ENCODE measurements around the gene PCOLCE2. TPM values are rescaled to one million over a fixed set of nuclear protein-coding genes. Genes with fewer than 3 reads are reported as not detected.

PCOLCE2 gene
- total RNA-seq, 1 experiment from 2014 or later: 4.4 TPM

- H3K9me3 ChIP-seq (ENCODE audit: control insufficient read depth in 1 of 2, insufficient read depth in 1 of 2, low read depth in 1 of 2, low read length in 2 of 2): no peaks in the 10 kb centered on the region
- CTCF ChIA-PET: interaction anchor here (1.8 kb wide), 1 partner anchor 10 kb away, joined by 9 read pairs; no protein-coding TSS in a partner anchor
- no peaks in the 10 kb centered on the region for H3K9me2 ChIP-seq (ENCODE audit: insufficient read depth)
- no peak overlapping the region for H2AFZ ChIP-seq (ENCODE audit: low read depth, low read length, poor library complexity, severe bottlenecking)
- no peak for TF ChIP-seq MAX (IDR thresholded peaks at IDR 0.05)
- no peak for TF ChIP-seq SRF (IDR thresholded peaks at IDR 0.05; ENCODE audit: low read depth)
- TF ChIP-seq CBX3 (IDR thresholded peaks at IDR 0.05; ENCODE audit: low read depth): no peak
- no peak for TF ChIP-seq RAD21 (IDR thresholded peaks at IDR 0.05; ENCODE audit: low read depth)
- intact Hi-C loops (cut with micrococcal nuclease): no loop called here
- no peaks in the 10 kb centered on the region for H3K27me3 ChIP-seq (ENCODE audit: insufficient read depth, low read length)
- H3K27ac ChIP-seq (ENCODE audit: low read depth, low read length): no peak overlapping the region
- DNase-seq (ENCODE audit: low read depth, low spot score) (no peak), ATAC-seq (no peak)
- no TSS peak for BruUV-seq (replicated peaks)
- H4K20me1 ChIP-seq (ENCODE audit: insufficient read depth): no peaks in the 10 kb centered on the region
- no peak overlapping the region for H3K9ac ChIP-seq (ENCODE audit: low read length)
- no peak overlapping the region for H3K4me2 ChIP-seq (ENCODE audit: low read length)
- POLR2A ChIA-PET: no interaction called here
- no peaks in the 10 kb centered on the region for H3K79me2 ChIP-seq (ENCODE audit: insufficient read depth, low read length)
- no peaks in the 10 kb centered on the region for H3K36me3 ChIP-seq (ENCODE audit: control insufficient read depth in 1 of 2, insufficient read depth in 2 of 2, low read length in 2 of 2)
- H3K4me1 ChIP-seq (ENCODE audit: control insufficient read depth in 1 of 2, insufficient read depth in 2 of 2, low read length in 2 of 2): no peaks in the 10 kb centered on the region
- RAD21 ChIA-PET (ENCODE audit: low non-redundant PET in 1 of 2, low total read pairs in 2 of 2, uncharacterized antibody in 2 of 2, unreplicated experiment in 2 of 2): no interaction called here
- no peak overlapping the region for H3K4me3 ChIP-seq (replicated peaks in 1 of 2; ENCODE audit: low read depth in 1 of 2, low read length in 2 of 2)
Measured at GRCh38 chr3:142819179-142819578, 69.7 kb downstream of the PCOLCE2 start.

GRCh38 chr3:142818651-142819050 is 70.2 kb downstream of the PCOLCE2 start:
- CTCF ChIA-PET: interaction anchor here (2.5 kb wide), 1 partner anchor 10 kb away, joined by 11 read pairs; no protein-coding TSS in a partner anchor
- Histone ChIP-seq H2AFZ (ENCODE audit: low read depth, low read length, poor library complexity, severe bottlenecking) (no peak overlapping the region), H3K27ac (ENCODE audit: low read depth, low read length) (no peak overlapping the region), H3K4me2 (ENCODE audit: low read length) (no peak overlapping the region), H3K36me3 (ENCODE audit: control insufficient read depth in 1 of 2, insufficient read depth in 2 of 2, low read length in 2 of 2) (no peaks in the 10 kb centered on the region), H3K27me3 (ENCODE audit: insufficient read depth, low read length) (no peaks in the 10 kb centered on the region), H4K20me1 (ENCODE audit: insufficient read depth) (no peaks in the 10 kb centered on the region), H3K4me1 (ENCODE audit: control insufficient read depth in 1 of 2, insufficient read depth in 2 of 2, low read length in 2 of 2) (no peaks in the 10 kb centered on the region), H3K9me2 (ENCODE audit: insufficient read depth) (no peaks in the 10 kb centered on the region), H3K4me3 (replicated peaks in 1 of 2; ENCODE audit: low read depth in 1 of 2, low read length in 2 of 2) (no peak overlapping the region), H3K79me2 (ENCODE audit: insufficient read depth, low read length) (no peaks in the 10 kb centered on the region), H3K9ac (ENCODE audit: low read length) (no peak overlapping the region), H3K9me3 (ENCODE audit: control insufficient read depth in 1 of 2, insufficient read depth in 1 of 2, low read depth in 1 of 2, low read length in 2 of 2) (no peaks in the 10 kb centered on the region)
- no peak for ATAC-seq
- POLR2A ChIA-PET: no interaction called here
- TF ChIP-seq SRF (IDR thresholded peaks at IDR 0.05; ENCODE audit: low read depth) (no peak), CEBPB (IDR thresholded peaks at IDR 0.05; ENCODE audit: low read depth) (no peak), JUND (IDR thresholded peaks at IDR 0.05) (no peak), ZBTB33 (IDR thresholded peaks at IDR 0.05; ENCODE audit: extremely low read depth, insufficient replicate concordance, low read length) (no peak), ZFX (IDR thresholded peaks at IDR 0.05) (no peak), POLR2A (IDR thresholded peaks at IDR 0.05; ENCODE audit: borderline replicate concordance, extremely low read depth, insufficient read depth, insufficient read length) (no peak), SP1 (IDR thresholded peaks at IDR 0.05; ENCODE audit: low read depth) (no peak), EGR1 (IDR thresholded peaks at IDR 0.05; ENCODE audit: low read depth) (no peak), CBX3 (IDR thresholded peaks at IDR 0.05; ENCODE audit: low read depth) (no peak), RAD21 (IDR thresholded peaks at IDR 0.05; ENCODE audit: low read depth) (no peak), POLR2AphosphoS5 (IDR thresholded peaks at IDR 0.05; ENCODE audit: low read depth, low read length) (no peak), EZH2 (IDR thresholded peaks at IDR 0.05) (no peak), YY1 (IDR thresholded peaks at IDR 0.05; ENCODE audit: extremely low read depth, insufficient replicate concordance, low read depth, low read length) (no peak), REST (IDR thresholded peaks at IDR 0.05; ENCODE audit: low read depth) (no peak), SIN3A (IDR thresholded peaks at IDR 0.05; ENCODE audit: low read depth) (no peak), FOSL1 (IDR thresholded peaks at IDR 0.05; ENCODE audit: low read depth) (no peak), ATF3 (IDR thresholded peaks at IDR 0.05) (no peak)
- no peak for DNase-seq (ENCODE audit: low read depth, low spot score)
- BruUV-seq (replicated peaks): no TSS peak
- RAD21 ChIA-PET (ENCODE audit: low non-redundant PET in 1 of 2, low total read pairs in 2 of 2, uncharacterized antibody in 2 of 2, unreplicated experiment in 2 of 2): no interaction called here
- intact Hi-C loops (cut with micrococcal nuclease): no loop called here

Measured in HCT116 (cell line).